GM12875 (cell line): Measurements from ENCODE around the gene PRDM5.

Experiments
- H3K4me3 ChIP-seq: one replicate; pipeline ENCODE4 v1.5.1; 2011; ENCODE audit warnings: low read depth, low read length, control low read depth
- CTCF ChIP-seq: IDR thresholded peaks from 2 replicates; pipeline ENCODE4 v1.5.1; 2011; ENCODE audit warnings: low read depth, mild to moderate bottlenecking, control low read depth, inconsistent platforms, low read length, moderate library complexity, borderline replicate concordance; ENCODE audit not compliant: insufficient read depth

Gene PRDM5

GRCh38 chr4:120699354-120699753, 223.2 kb downstream of the PRDM5 start:
- H3K4me3 ChIP-seq = no peak overlapping the region
- no peak for TF ChIP-seq CTCF

GRCh38 chr4:120694973-120695372, 227.6 kb downstream of the PRDM5 start:
- TF ChIP-seq CTCF = no peak
- H3K4me3 ChIP-seq = no peak overlapping the region

GRCh38 chr4:120693816-120694215, 228.7 kb downstream of the PRDM5 start:
- no peak overlapping the region for H3K4me3 ChIP-seq
- no peak for TF ChIP-seq CTCF

- no peak for TF ChIP-seq CTCF
These were observed 229.6 kb downstream of the PRDM5 start for GRCh38 chr4:120692964-120693363.

GRCh38 chr4:120691536-120691935, 231.0 kb downstream of the PRDM5 start:
- TF ChIP-seq CTCF = no peak
- H3K4me3 ChIP-seq = no peak overlapping the region

More at GRCh38 chr4:120692964-120693363, 229.6 kb downstream of the PRDM5 start:
- H3K4me3 ChIP-seq = no peak overlapping the region

GRCh38 chr4:120691106-120691505, 231.4 kb downstream of the PRDM5 start:
- no peak for TF ChIP-seq CTCF
- no peak overlapping the region for H3K4me3 ChIP-seq

GRCh38 chr4:120688791-120689190, 233.7 kb downstream of the PRDM5 start:
- no peak for TF ChIP-seq CTCF

More at GRCh38 chr4:120688791-120689190, 233.7 kb downstream of the PRDM5 start:
- H3K4me3 ChIP-seq = no peak overlapping the region
